GM12873 (cell line): Measurements from ENCODE around the gene DAPK2.
A peak's percentile ranks its signal among the peaks of the same experiment; 100 is the strongest.

Experiments
- CTCF ChIP-seq: IDR thresholded peaks from 2 replicates; pipeline ENCODE4 v1.5.1; 2012; ENCODE audit warnings: low read depth, mild to moderate bottlenecking, moderate library complexity, low read length, control low read depth; ENCODE audit not compliant: insufficient read depth; ENCODE audit errors: missing control alignments

The DAPK2 gene

GRCh38 chr15:64017591-64018163, 28.6 kb downstream of the DAPK2 start:
- TF ChIP-seq CTCF: no peak

- no peak for TF ChIP-seq CTCF
Observed at GRCh38 chr15:64017082-64017588, 29.1 kb downstream of the DAPK2 start.

- no peak for TF ChIP-seq CTCF
Observed at GRCh38 chr15:64016257-64016656, 30.0 kb downstream of the DAPK2 start.

GRCh38 chr15:64014995-64015394, 31.3 kb downstream of the DAPK2 start:
- TF ChIP-seq CTCF: no peak

GRCh38 chr15:64013179-64014062, 32.9 kb downstream of the DAPK2 start:
- TF ChIP-seq CTCF: no peak

- TF ChIP-seq CTCF: no peak
Observed at GRCh38 chr15:64011736-64012135, 34.5 kb downstream of the DAPK2 start.

GRCh38 chr15:64010719-64011118, 35.6 kb downstream of the DAPK2 start:
- peak; percentile 45 for TF ChIP-seq CTCF
